ENCODE measurements around the gene TRAF7.
"Not testable (repeated sequence)": the region's sequence is repeated elsewhere in the genome, so short reads cannot be mapped to it uniquely, and the experiment has no call there.

TRAF7 gene

DNA sequence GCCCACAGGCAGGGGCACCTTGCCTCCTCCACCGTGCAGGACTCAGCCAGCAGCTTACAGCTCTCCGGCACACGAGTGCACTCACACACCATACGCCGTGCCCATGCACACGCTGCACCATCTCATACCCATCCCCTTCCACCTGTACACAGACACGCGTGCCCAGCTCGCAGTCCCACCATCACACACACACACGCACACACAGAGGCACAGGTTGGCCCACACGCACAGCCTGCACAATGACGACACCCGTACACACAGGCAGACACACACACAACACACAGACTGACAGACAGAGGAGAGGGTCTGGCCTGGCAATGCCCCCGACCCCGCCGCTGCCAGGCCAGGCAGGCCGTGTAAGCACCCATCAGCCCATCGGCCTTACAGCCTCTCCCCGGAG lies 28.8 kb downstream of the TRAF7 start:
- no peak for DNase-seq

DNA sequence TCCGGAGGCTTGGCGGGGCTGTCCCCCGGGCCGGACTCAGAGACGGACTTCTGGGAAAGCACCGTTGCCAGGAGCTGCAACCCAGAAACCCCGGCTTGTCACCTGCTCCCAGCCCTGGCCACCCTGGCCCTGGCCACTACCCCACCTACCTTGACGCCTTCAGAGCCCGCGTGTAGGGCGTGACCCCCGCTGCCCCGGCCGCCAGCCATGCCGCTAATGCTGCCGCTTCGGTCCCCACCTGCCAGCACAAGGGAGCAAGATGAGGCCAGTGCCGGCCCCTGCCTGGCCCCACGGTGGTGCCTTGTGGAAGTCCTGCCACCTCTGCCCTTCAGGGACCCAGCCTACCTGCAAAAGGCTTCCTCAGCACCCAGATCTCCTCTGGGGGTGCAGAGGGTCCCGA lies 29.4 kb downstream of the TRAF7 start:
- DNase-seq, result no peak

DNA sequence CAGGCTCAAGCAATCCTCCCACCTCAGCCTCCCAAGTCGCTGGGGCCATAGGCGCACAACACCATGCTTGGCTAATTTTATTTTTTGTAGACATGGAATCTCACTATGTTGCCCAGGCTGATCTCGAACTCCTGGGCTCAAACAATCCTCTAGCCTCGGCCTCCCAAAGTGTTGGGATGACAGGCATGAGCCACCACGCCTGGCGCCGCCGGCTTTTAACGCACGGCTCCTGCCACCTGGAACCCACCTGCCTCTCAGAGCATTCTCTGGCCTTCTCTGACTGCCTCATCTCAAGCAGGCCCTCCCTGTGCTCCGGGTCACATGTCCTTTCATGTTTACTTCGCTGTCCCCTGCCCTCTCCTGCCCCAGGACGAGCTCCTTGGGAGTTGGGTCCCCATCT lies 30.5 kb downstream of the TRAF7 start:
- no peak for DNase-seq

DNA sequence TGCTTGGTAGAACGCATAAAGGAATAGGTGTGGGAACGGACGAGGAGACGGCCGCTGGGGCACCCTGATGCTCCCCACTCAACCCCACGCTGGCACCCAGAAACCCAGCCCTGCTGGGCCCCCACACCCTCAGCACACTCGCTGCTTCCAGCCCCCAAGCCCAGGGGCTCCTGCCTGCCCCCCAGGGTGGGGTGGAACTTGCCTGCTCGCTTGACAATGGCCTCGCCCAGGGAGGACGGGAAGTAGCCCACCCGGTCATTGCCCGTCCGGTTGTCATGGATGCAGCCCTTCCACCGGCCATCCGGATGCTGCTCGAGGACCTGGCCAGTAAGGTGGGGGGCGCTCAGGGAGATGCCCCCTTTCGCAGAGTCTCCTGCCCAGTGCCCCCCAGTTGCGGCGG lies 30.9 kb downstream of the TRAF7 start:
- DNase-seq, result no peak

DNA sequence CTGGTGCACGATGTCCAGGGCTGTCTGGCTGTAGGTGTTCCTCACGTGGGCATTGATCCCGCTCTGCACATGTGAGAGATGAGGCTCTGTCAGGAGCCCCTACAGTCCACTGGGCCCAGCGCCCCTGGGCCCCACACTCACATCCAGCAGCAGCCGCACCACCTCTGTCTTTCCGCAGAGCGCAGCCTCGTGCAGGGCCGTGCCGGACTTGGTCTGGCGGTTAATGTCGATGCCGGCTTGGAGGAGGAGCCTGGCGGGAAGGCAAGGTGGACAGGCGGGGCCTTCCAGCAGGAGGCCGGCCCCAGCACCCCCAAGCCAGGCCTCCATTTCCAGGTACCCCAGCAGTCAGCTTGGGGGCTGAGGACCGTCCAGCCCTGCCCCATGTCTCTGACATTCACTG lies 31.6 kb downstream of the TRAF7 start:
- DNase-seq, result no peak

DNA sequence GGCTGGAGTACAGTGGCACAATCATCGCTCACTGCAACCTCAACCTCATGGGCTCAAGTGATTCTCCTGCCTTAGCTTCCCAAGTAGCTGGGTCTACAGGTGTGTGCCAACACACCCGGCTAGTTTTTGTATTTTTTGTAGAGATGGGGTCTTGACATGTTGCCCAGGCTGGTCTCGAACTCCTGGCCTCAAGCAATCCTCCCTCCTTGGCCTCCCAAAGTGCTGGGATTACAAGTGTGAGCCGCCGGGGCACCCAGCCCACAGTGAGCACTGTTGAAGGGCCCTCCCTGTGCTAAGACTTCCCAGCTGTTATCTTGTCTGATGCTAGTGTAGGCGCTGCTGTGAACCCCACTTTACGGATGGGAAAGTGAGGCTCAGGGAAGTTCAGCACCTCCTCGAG lies 32.8 kb downstream of the TRAF7 start:
- DNase-seq, result no peak

DNA sequence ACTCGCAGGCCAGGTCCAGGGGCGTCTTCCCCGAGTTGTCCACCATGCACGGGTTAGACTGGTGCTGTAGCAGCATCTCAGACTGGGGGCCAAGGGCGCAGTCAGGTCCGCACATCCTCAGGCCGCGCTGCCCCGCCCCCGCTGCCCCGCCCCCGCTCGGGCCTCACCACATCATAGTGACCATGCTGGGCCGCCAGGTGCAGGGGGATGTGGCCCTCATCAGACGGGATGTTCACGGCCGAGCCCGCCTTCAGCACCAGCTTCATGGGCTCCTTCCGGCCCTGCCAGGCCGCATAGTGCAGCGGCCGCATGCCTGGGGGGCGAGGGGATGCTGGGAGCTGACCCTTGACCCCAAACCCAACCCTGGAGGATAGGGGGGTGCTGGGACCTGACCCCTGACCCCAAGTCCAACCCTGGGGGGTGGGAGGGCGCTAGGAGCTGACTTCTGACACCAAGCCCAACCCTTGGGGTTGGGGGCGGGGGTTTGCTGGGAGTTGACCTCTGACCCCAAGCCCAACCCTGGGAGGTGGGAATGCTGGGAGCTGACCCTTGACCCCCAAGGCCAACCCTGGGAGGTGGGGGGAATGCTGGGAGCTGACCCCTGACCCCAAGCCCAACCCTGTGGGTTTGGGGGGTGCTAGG lies 33.8 kb downstream of the TRAF7 start:
- DNase-seq, result no peak

DNA sequence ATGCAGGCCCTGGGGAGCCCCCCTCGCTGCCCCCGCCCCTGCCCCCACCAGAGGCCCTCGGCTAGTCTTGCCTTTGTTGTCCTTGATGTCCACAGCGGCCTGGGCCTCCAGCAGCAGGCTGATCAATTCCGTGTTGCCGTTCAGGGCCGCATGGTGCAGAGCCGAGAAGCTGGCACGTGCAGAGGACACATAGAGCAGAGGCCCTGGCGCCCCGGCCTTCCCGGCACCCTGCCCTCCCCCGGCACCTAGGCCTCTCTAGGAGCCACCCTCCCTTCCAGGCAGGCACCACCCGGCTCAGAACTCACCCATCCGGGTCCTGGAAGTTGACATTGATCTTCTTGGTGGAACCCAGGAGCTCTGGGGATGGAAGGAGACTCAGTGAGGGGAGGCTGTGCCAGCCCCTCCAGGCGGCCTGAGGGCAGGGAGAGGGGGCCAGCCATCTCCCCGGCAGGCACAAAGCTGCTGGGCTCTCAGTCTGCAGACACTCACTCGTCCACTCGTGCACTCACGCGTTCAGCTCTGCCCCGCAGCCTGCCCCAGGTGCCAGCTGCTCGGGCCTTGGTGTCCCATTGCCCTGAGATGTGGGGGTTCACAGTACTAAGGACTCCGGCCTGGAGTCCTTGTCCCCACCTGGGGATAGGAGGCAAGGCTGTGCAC lies 34.5 kb downstream of the TRAF7 start:
- no peak for DNase-seq

DNA sequence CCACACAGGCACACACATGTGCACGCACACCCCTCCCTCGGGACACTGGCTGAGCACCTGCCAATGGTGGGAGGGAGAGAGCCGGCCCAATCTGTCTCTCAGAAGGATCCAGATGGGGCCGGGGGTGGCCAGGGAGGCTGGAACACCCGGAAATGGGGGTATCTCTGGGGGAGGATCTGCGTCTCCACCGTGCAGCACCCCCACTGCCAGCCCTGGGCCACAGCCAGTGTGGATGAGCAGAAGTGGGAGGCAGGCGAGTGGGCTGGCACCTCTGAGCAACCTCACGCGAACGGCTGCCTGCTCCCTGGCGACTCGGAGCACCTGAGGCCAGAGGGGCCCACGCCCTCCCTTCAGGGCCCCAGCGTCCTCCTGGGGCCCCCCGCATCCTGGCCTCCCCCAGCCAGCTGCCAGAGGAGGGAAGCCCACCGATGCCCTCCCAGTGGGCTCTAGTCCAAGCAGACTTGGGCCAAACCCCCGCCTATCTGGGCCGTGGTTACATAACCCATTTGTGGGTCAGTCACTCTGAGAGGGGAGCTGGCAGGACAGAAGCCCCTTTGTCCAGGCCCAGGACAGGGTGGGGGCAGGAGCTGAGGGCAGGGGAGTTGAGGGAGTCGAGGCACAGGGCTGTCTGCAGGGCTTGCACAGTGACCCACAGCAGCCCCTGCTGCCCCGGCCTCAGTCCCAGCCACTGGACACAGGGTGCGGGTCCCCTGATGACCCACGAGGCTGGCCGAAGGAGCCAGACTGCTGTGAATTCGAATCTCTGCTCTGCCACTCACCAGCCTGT lies 35.3 kb downstream of the TRAF7 start:
- no peak for DNase-seq

DNA sequence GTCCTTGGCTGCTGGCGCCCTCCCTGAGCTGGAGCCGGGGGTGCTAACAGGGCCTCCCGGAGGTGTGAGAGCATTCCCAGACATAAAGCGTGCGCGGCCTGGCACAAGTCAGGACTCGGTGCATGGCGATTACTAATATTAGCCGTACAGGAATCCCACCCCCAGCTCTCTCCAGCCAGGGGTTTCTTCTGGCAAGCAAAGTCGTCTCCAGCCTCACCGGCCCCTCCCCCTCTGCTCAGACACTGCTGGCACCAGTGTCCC lies 35.8 kb downstream of the TRAF7 start:
- no peak for DNase-seq

DNA sequence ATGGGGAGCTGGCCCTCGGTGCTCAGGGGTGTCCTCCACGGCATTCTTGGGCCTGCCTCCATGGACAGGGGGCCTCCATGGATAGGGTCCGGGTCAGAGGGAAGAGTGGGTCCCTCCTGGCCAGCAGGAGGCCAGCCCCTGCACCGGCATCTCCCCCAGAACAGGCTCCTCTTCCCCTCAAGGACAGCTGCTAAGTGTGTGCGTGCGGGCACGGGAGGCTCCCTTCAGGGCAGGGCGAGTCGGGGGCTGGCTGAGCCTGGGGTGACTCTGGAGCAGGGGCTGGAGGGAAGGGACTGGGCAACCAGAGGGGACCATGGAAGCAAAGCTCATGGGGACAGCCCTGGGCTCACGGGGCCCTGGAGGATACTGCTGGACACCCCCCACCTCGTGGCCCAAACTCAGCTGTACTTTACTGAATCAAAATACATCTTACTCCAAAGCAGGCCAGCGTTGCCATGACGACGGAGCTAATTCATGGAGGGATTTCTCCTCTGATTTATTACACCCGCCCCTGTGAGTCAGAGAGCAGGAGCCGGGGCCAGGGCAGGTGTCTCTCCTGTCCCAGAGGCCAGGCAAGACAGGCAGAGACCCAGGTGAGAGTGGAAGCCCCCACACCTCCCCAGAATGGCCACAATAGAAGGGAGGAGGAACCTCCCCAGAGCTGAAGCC lies 38.7 kb downstream of the TRAF7 start:
- no peak for DNase-seq

DNA sequence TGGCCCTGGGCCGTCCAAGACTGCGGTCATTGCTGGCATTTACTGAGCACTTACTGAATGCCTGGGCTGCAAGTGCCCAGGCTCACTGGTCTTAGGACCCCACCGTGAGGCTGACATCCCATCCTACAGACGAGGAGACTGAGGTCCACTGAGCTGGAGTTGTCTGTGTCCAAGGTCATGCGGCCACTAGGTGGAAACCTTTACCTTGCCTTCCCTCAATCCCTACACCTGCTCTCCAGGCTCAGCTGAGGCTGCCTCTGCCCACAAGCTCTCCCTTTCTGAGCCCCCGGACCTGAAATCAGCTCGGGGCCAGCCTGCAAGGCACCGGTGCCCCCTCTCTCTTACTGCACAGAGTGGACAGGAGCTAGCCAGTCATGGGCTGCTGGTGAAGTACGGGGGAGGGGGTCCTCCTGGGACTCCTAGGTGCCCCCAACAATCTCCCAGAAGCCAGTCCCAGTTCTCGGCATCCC lies 39.3 kb downstream of the TRAF7 start:
- DNase-seq, result peak; percentile 70

DNA sequence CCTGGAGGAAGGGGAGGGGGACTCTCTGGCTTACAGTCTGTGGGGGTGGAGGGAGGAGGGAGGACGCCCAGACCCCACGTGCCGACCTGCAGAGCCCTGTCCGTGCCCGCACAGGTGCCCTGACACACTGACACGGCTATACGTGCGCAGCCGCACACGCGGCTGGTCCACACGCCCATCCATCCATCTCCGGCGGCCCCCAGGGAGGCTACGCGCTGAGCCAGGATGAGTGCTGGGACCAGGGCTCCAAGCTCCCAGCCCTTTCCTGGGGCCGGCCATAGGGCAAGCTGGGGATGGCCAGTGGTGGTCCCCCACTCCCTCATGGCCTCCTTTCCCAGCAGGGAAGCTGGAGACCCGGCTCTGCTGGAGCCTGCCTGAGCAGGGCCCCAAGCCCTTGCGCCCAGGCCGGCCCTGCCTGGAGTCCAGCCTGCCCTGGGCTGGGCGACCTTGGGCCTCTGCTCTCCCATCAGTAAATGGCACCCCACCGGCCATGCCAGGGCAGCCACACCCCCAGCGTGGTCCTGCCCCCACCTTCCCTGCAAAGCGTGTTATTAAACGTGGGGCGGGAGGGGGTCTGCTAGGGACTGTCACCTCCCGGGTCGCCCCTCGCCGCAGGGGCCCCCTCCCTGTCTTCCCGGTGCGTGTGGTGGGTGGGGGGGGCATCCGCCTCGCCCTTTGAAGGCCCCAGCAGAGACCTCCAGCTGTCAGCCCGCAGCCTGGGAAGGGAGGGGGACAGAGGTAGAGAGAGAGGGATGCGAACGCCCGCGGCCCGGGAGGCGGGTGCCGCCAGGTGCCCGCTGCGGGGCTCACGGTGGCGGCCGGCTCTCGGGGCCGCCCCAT lies 40.0 kb downstream of the TRAF7 start:
- DNase-seq, result peak; percentile 5

DNA sequence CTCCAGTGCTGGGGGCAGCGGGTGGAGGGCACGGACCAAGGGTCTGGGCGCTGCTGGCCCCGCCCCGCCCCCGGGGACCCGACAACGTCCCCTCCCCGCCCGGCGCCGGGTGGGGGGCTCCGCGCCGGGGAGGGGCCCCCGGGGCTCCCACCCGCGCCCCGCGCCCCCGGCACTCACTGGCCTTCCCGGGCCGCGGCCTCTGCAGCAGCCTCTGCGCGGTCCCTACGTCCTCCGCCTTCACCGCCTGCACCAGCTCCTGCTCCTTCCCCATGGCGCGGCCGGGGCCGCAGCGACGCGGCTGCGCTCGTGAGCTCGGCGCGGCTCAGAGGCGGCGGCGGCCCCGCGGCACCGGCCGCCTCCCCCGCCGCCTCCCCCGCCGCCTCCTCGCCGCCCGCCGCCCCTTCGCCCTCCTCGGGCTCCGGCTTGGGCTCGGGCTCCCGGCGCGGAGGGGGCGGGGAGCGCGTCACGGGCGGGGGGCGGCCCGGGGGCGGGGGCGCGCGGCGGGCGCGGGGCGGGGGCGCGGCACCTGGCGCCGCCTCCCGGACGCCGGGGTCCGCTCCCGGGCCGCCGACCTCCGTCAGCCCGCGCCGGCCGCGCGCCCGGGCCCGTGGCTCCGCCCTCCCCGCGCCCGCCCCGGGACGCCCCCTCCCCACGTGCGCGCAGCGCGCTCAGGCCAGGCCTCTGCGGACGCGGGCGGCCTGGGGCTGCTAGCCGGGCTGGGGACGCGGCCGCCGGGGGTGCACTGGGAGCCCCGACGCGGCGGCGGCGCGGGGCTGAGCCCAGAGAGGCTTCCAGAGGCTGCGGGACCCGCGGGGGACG lies 40.8 kb downstream of the TRAF7 start, which contains the start of gene CASKIN1:
Gene CASKIN1 (minus strand): TSS at position 444 of the 819 bp plus-strand sequence. CDS start 173 bp downstream, at position 271.
- DNase-seq, result peak; percentile 11

DNA sequence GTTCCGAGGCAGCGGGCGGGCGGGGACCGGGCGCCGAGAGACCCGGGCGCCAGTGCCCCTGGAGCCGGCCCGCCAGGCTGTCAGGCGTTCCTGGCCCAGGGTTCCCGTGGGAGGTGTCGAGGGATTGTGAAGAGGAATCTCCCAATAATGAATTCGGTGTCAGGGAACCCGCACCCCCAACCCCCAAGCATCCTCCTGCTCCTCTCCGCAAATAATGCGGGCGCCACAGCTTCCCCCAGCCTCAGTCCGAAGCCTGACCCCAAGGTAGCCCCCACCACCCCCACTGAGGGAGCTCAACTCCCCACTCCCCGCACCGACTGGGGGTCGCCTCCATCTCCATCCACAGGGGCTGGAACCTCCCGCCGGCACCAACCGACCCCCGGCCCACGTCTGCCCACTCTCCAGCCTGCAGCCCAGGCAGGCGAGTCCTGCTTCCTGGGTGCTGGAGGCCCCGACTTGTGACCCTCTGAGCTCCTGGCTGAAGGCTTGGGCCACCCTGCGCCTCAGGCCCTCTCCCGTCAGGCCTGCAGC lies 41.5 kb downstream of the TRAF7 start:
- DNase-seq, result no peak

DNA sequence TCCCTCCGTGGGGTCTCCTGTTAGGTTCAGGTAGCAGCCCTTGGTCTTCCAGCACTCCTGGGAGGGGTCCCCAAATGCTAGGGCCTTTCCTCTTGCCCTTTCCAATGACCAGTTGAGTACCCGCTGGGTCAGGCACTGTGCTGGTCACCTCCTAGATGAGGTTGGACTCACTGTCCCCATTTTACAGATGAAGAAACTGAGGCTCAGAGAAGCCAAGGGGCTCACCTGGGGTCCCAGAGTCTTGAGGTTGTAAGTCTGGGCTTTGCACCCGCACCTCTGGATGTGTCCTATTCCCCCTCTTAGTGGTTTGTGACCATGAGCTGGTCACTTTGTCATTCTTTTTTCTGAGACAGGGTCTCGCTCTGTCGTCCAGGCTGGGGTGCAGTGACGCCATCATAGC lies 42.2 kb downstream of the TRAF7 start:
- no peak for DNase-seq

DNA sequence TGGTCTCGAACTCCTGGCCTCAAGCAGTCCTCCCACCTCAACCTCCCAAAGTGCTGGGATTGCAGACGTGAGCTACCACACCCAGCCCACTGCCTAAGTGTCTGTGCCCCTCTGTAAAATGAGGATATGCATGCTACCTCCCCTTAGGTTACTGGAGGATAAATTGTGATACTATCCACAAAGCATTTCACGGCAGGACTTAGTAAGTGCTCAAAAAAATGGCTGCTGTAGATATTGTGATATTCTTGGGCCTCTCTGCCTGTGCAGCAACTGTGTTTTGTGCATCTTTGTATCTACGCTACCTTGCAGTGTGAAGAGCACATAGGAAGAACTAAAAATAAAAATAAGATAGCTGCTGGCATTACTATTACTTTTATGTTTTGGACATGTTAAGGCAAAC lies 42.7 kb downstream of the TRAF7 start:
- DNase-seq, result no peak

DNA sequence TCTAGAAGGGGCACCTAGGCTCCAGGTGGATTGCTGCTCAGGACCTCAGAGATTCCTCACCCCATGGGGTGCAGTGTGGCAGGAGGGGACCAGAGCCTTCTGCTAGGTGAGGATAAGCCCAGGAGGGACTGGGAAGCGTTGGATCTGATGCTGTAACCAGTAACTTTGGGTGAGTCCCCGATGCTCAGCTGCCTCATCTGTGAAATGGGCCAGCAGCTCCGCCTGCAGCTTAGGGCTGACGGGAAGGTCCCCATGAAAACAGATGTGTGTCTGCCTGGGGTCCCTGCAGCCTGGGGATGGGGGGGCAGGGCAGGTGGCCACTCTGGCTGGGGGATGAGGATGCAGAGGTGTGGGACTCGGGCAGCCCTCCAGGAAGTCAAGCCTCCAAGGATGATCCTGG lies 43.5 kb downstream of the TRAF7 start:
- DNase-seq, result no peak

DNA sequence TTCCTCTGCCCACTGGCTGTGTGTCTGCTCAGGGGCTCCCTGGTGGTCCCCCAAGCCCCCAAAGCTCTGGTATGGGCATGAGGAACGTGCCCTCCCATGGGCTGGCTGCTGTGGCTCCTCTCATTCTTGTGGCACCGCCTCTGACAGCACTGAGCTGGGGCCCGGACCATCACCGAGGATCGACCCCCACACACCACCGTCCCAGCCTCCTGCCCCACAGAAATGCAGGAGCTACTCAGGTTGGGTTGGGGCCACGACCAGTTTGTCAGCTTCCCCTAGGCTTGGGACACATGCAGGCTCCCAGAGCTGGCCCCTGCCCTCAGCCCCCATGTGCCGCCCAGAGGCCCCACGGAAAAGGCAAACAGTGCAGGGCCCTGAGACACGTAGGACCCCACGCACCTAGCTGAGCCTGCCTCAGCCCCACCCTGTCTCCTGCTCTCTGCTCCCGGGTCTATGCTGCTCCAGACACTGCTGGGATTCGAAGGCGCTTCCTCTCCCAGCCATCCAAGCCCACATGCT lies 44.1 kb downstream of the TRAF7 start:
- no peak for DNase-seq

DNA sequence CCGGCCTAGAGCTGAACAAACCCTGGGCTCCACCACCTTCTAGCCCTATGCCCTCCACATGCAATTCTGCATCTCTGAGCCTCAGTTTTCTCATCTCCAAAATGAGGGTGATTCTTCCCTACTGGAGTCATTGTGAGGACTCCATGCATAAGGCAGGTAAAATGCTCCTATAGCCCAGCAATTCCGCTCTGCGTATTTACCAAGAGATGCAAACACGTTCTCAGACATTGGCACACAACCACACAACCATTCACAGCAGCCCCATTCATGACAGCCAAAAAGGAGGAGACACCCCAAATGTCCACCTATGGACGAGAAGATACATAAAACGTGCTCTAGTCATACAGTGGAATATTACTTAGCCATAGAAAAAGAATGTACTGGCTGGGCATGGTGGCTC lies 44.7 kb downstream of the TRAF7 start:
- DNase-seq, result no peak

DNA sequence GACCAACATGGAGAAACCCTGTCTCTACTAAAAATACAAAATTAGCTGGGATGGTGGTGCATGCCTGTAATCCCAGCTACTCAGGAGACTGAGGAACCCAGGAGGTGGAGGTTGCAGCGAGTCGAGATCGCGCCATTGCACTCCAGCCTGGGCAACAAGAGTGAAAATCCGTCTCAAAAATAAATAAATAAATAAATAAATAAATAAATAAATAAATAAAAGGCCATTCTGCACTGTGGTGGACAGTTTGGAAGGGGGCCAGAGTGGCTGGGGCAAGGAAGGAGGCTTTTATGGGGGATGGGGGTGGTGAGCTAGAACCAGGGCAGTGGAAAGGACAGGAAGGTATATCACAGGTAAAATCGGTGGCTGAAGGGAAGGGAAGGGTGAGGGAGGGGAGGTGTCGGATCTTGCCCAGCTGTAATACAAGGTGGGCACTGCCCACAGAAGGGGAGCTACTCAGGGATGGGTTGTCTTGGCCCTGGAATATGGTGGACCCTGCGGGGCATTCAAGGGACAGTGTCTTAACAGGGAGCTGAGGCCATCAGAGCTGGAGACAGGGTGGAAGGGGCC lies 47.6 kb downstream of the TRAF7 start:
- DNase-seq, result not testable (repeated sequence)

All from CD4-positive, alpha-beta T cell treated with Interleukin-12 subunit alpha and Interleukin-12 subunit beta, for 1 hour (primary cell).